GM23338 (cell line): ENCODE results near the gene ZNF267. TPM values are rescaled to one million over a fixed set of nuclear protein-coding genes. Genes with fewer than 3 reads are reported as not detected.
A peak's percentile ranks its signal among the peaks of the same experiment; 100 is the strongest.

Experiments used
- ATAC-seq: fragments of 200-7000 bp; cut with Tn5 transposase; 3 replicates; pipeline ENCODE4 v1.9.1; 2020
- DNase-seq: peaks from one replicate; pipeline ENCODE4 v3.0.0-alpha.2; 2015; ENCODE audit warnings: low spot score
- H2AFZ ChIP-seq: fragments of 200-600 bp; sonication (generic); 2 replicates; pipeline ENCODE4 v1.8.0; 2016; ENCODE audit warnings: antibody characterized with exemption, mild to moderate bottlenecking, moderate library complexity
- H3F3A ChIP-seq: fragments of 200-600 bp; sonication (generic); replicated peaks from 2 replicates; pipeline ENCODE4 v1.8.0; 2017; ENCODE audit warnings: antibody characterized with exemption, mixed run types, low read depth
- H3K27ac ChIP-seq: fragments of 200-600 bp; sonication (generic); 2 replicates; pipeline ENCODE4 v1.6.1; 2016; ENCODE audit warnings: low read depth
- H3K27me3 ChIP-seq: fragments of 200-600 bp; sonication (generic); 2 replicates; pipeline ENCODE4 v1.8.0; 2016; ENCODE audit warnings: mild to moderate bottlenecking, mixed run types, moderate library complexity; ENCODE audit not compliant: insufficient read depth
- H3K36me3 ChIP-seq: fragments of 200-600 bp; sonication (generic); 2 replicates; pipeline ENCODE4 v1.8.0; 2016; ENCODE audit warnings: mild to moderate bottlenecking; ENCODE audit not compliant: insufficient read depth
- H3K4me1 ChIP-seq: fragments of 200-600 bp; sonication (generic); 2 replicates; pipeline ENCODE4 v1.8.0; 2016; ENCODE audit warnings: mild to moderate bottlenecking, moderate library complexity; ENCODE audit not compliant: insufficient read depth
- H3K4me2 ChIP-seq: fragments of 200-600 bp; sonication (generic); 2 replicates; pipeline ENCODE4 v1.7.1; 2017; ENCODE audit warnings: mixed run types
- H3K4me3 ChIP-seq: fragments of 200-600 bp; sonication (generic); 2 replicates; pipeline ENCODE4 v1.6.1; 2016; ENCODE audit warnings: mixed run types
- H3K79me2 ChIP-seq: fragments of 200-600 bp; sonication (generic); replicated peaks from 2 replicates; pipeline ENCODE4 v1.8.0; 2017; ENCODE audit warnings: mild to moderate bottlenecking; ENCODE audit not compliant: insufficient read depth
- H3K9me2 ChIP-seq: fragments of 200-600 bp; sonication (generic); 2 replicates; pipeline ENCODE4 v1.8.0; 2017; ENCODE audit not compliant: insufficient read depth
- H4K20me1 ChIP-seq: fragments of 200-600 bp; sonication (generic); replicated peaks from 2 replicates; pipeline ENCODE4 v1.8.0; 2017; ENCODE audit warnings: mild to moderate bottlenecking; ENCODE audit not compliant: insufficient read depth
- H3K27ac Mint-ChIP-seq: 2 replicates; pipeline ENCODE4 v1.8.0; 2020; ENCODE audit warnings: inconsistent platforms, mild to moderate bottlenecking, moderate library complexity, mixed read lengths
- H3K27me3 Mint-ChIP-seq: 3 replicates; pipeline ENCODE4 v1.8.0; 2022; ENCODE audit warnings: low read depth, mild to moderate bottlenecking, moderate library complexity, mixed read lengths, inconsistent platforms; ENCODE audit not compliant: insufficient read depth, poor library complexity
- H3K36me3 Mint-ChIP-seq: 3 replicates; pipeline ENCODE4 v1.8.0; 2021; ENCODE audit warnings: low read depth, mild to moderate bottlenecking, inconsistent platforms, moderate library complexity, mixed read lengths
- H3K4me1 Mint-ChIP-seq: 3 replicates; pipeline ENCODE4 v1.8.0; 2020; ENCODE audit warnings: mild to moderate bottlenecking, inconsistent platforms, mixed read lengths
- H3K4me3 Mint-ChIP-seq: 3 replicates; pipeline ENCODE4 v1.8.0; 2021; ENCODE audit warnings: moderate library complexity, mild to moderate bottlenecking, inconsistent platforms, mixed read lengths
- H3K9me3 Mint-ChIP-seq: 3 replicates; pipeline ENCODE4 v1.8.0; 2020; ENCODE audit warnings: moderate library complexity, mild to moderate bottlenecking, inconsistent platforms, mixed read lengths
- CREB1 ChIP-seq: fragments of 250-450 bp; sonication (Bioruptor Pico); IDR thresholded peaks from 2 replicates; pipeline ENCODE4 v1.5.0; 2020; ENCODE audit warnings: low read depth, mild to moderate bottlenecking, moderate library complexity
- ETS1 ChIP-seq: IDR thresholded peaks from 2 replicates; pipeline ENCODE4 v1.6.1; 2016; ENCODE audit warnings: antibody characterized with exemption
- EZH2 ChIP-seq: fragments of 200-600 bp; sonication (generic); IDR thresholded peaks from one replicate; pipeline ENCODE4 v1.8.0; 2017; ENCODE audit warnings: antibody characterized with exemption, mild to moderate bottlenecking, low read depth; ENCODE audit not compliant: unreplicated experiment
- EZH2phosphoT487 ChIP-seq: fragments of 200-600 bp; sonication (generic); IDR thresholded peaks from one replicate; pipeline ENCODE4 v1.8.1; 2018; ENCODE audit warnings: antibody characterized with exemption; ENCODE audit not compliant: unreplicated experiment
- JUNB ChIP-seq: IDR thresholded peaks from one replicate; pipeline ENCODE4 v1.6.1; 2016; ENCODE audit warnings: antibody characterized with exemption; ENCODE audit not compliant: unreplicated experiment
- NANOG ChIP-seq: IDR thresholded peaks from 2 replicates; pipeline ENCODE4 v1.6.1; 2016; ENCODE audit warnings: antibody characterized with exemption, borderline replicate concordance
- POLR2AphosphoS5 ChIP-seq: IDR thresholded peaks from 2 replicates; pipeline ENCODE4 v1.6.1; 2016; ENCODE audit warnings: antibody characterized with exemption, low read depth
- STAT1 ChIP-seq: IDR thresholded peaks from one replicate; pipeline ENCODE4 v1.6.1; 2016; ENCODE audit warnings: antibody characterized with exemption; ENCODE audit not compliant: unreplicated experiment
- polyA plus RNA-seq: library from polyadenylated mRNA; unstranded; fragments of >200 nt; fragmentation: Nextera tagmentation; extraction: Ambion mirVana; gene quantifications from 2 replicates; pipeline ENCODE4 v1.2.1, GENCODE V29; 2016
- total RNA-seq: library from RNA; depleted of rRNA; stranded (reverse); fragments of >200 nt; shearing (Covaris generic); gene quantifications from 2 replicates; pipeline ENCODE4 v1.2.3, GENCODE V29; 2014
- TF ChIP-seq, protein P1 (sequence below), 2 experiments: fragments of 200-600 bp in 1 of 2; sonication (generic) in 1 of 2; conservative IDR thresholded peaks; 2 replicates each; pipeline versions ENCODE4 v1.5.1 to v1.6.1; 2016 to 2017; ENCODE audit warnings: antibody characterized with exemption in 2 of 2, low read depth in 2 of 2, mild to moderate bottlenecking in 2 of 2, moderate library complexity in 1 of 2
- TF ChIP-seq, protein P2 (sequence below): fragments of 250-450 bp; sonication (Bioruptor Pico); IDR thresholded peaks from 2 replicates; pipeline ENCODE4 v1.5.0; 2020; ENCODE audit warnings: mild to moderate bottlenecking, moderate library complexity

The ZNF267 gene
- total and polyA plus RNA-seq, 2 experiments from 2014 or later: 13.8 to 31.7 TPM

- no peak overlapping the region for H2AFZ ChIP-seq
- H3K27ac ChIP-seq: no peak overlapping the region
- H3K4me2 ChIP-seq: no peak overlapping the region
- no peaks in the 10 kb centered on the region for H3F3A ChIP-seq
- H3K36me3 ChIP-seq: no peaks in the 10 kb centered on the region
- ATAC-seq: peak; percentile 68
- Mint-ChIP-seq H3K27ac (no peak overlapping the region), H3K36me3 (peaks cover 2% of the 10 kb centered on the region; the same call in 1 of the 3 replicates), H3K4me3 (no peak overlapping the region), H3K4me1 (peaks cover 2% of the 10 kb centered on the region; the same call in 1 of the 3 replicates), H3K27me3 (peaks cover 4% of the 10 kb centered on the region), H3K9me3 (peaks cover 26% of the 10 kb centered on the region)
- DNase-seq: peak; percentile 77
- no peak overlapping the region for H3K4me3 ChIP-seq
- peaks cover 4% of the 10 kb centered on the region; the same call in 1 of the 2 replicates for H3K4me1 ChIP-seq
- H3K27me3 ChIP-seq: no peaks in the 10 kb centered on the region
- H4K20me1 ChIP-seq: no peaks in the 10 kb centered on the region
- no peaks in the 10 kb centered on the region for H3K9me2 ChIP-seq
- TF ChIP-seq STAT1: no peak
- no peak for TF ChIP-seq CREB1 (CRISPR knock-in tag)
- no peak for TF ChIP-seq JUNB
- TF ChIP-seq NANOG: no peak
- no peak for TF ChIP-seq EZH2
- no peak for TF ChIP-seq ETS1
- TF ChIP-seq EZH2phosphoT487: no peak
- TF ChIP-seq, protein P1, sequence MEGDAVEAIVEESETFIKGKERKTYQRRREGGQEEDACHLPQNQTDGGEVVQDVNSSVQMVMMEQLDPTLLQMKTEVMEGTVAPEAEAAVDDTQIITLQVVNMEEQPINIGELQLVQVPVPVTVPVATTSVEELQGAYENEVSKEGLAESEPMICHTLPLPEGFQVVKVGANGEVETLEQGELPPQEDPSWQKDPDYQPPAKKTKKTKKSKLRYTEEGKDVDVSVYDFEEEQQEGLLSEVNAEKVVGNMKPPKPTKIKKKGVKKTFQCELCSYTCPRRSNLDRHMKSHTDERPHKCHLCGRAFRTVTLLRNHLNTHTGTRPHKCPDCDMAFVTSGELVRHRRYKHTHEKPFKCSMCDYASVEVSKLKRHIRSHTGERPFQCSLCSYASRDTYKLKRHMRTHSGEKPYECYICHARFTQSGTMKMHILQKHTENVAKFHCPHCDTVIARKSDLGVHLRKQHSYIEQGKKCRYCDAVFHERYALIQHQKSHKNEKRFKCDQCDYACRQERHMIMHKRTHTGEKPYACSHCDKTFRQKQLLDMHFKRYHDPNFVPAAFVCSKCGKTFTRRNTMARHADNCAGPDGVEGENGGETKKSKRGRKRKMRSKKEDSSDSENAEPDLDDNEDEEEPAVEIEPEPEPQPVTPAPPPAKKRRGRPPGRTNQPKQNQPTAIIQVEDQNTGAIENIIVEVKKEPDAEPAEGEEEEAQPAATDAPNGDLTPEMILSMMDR (conservative IDR thresholded peaks at IDR 0.05; ENCODE audit: low read depth in 2 of 2): peak; percentile 69 to 87
- no peaks in the 10 kb centered on the region for H3K79me2 ChIP-seq
Observed at GRCh38 chr16:31868691-31869167, 4.9 kb upstream of the ZNF267 start.

GRCh38 chr16:31869511-31870201 lies 4.0 kb upstream of the ZNF267 start:
- Histone ChIP-seq H3K4me1 (peaks cover 4% of the 10 kb centered on the region; the same call in 1 of the 2 replicates), H4K20me1 (no peaks in the 10 kb centered on the region; the same call in 1 of the 2 replicates), H3K79me2 (peaks cover 7% of the 10 kb centered on the region), H3F3A (no peaks in the 10 kb centered on the region), H3K4me2 (no peak overlapping the region), H2AFZ (no peak overlapping the region), H3K27ac (no peak overlapping the region), H3K4me3 (no peak overlapping the region), H3K36me3 (no peaks in the 10 kb centered on the region), H3K9me2 (no peaks in the 10 kb centered on the region), H3K27me3 (no peaks in the 10 kb centered on the region)
- peaks cover 4% of the 10 kb centered on the region; the same call in 2 of the 3 replicates for H3K4me1 Mint-ChIP-seq
- H3K36me3 Mint-ChIP-seq: peaks cover under 1% of the 10 kb centered on the region; the same call in 2 of the 3 replicates
- DNase-seq: peak; percentile 17
- H3K4me3 Mint-ChIP-seq: no peak overlapping the region
- peaks cover 16% of the 10 kb centered on the region for H3K9me3 Mint-ChIP-seq
- H3K27me3 Mint-ChIP-seq: peaks cover 5% of the 10 kb centered on the region
- H3K27ac Mint-ChIP-seq: no peak overlapping the region
- ATAC-seq: no peak
- TF ChIP-seq NANOG: no peak
- TF ChIP-seq, protein P2, sequence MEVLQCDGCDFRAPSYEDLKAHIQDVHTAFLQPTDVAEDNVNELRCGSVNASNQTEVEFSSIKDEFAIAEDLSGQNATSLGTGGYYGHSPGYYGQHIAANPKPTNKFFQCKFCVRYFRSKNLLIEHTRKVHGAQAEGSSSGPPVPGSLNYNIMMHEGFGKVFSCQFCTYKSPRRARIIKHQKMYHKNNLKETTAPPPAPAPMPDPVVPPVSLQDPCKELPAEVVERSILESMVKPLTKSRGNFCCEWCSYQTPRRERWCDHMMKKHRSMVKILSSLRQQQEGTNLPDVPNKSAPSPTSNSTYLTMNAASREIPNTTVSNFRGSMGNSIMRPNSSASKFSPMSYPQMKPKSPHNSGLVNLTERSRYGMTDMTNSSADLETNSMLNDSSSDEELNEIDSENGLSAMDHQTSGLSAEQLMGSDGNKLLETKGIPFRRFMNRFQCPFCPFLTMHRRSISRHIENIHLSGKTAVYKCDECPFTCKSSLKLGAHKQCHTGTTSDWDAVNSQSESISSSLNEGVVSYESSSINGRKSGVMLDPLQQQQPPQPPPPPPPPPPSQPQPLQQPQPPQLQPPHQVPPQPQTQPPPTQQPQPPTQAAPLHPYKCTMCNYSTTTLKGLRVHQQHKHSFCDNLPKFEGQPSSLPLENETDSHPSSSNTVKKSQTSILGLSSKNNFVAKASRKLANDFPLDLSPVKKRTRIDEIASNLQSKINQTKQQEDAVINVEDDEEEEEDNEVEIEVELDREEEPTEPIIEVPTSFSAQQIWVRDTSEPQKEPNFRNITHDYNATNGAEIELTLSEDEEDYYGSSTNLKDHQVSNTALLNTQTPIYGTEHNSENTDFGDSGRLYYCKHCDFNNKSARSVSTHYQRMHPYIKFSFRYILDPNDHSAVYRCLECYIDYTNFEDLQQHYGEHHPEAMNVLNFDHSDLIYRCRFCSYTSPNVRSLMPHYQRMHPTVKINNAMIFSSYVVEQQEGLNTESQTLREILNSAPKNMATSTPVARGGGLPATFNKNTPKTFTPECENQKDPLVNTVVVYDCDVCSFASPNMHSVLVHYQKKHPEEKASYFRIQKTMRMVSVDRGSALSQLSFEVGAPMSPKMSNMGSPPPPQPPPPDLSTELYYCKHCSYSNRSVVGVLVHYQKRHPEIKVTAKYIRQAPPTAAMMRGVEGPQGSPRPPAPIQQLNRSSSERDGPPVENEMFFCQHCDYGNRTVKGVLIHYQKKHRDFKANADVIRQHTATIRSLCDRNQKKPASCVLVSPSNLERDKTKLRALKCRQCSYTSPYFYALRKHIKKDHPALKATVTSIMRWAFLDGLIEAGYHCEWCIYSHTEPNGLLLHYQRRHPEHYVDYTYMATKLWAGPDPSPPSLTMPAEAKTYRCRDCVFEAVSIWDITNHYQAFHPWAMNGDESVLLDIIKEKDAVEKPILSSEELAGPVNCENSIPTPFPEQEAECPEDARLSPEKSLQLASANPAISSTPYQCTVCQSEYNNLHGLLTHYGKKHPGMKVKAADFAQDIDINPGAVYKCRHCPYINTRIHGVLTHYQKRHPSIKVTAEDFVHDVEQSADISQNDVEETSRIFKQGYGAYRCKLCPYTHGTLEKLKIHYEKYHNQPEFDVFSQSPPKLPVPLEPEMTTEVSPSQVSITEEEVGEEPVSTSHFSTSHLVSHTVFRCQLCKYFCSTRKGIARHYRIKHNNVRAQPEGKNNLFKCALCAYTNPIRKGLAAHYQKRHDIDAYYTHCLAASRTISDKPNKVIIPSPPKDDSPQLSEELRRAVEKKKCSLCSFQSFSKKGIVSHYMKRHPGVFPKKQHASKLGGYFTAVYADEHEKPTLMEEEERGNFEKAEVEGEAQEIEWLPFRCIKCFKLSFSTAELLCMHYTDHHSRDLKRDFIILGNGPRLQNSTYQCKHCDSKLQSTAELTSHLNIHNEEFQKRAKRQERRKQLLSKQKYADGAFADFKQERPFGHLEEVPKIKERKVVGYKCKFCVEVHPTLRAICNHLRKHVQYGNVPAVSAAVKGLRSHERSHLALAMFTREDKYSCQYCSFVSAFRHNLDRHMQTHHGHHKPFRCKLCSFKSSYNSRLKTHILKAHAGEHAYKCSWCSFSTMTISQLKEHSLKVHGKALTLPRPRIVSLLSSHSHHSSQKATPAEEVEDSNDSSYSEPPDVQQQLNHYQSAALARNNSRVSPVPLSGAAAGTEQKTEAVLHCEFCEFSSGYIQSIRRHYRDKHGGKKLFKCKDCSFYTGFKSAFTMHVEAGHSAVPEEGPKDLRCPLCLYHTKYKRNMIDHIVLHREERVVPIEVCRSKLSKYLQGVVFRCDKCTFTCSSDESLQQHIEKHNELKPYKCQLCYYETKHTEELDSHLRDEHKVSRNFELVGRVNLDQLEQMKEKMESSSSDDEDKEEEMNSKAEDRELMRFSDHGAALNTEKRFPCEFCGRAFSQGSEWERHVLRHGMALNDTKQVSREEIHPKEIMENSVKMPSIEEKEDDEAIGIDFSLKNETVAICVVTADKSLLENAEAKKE: no peak
- no peak for TF ChIP-seq POLR2AphosphoS5
